ENCODE measurements around the gene SOCS2. TPM values are rescaled to one million over a fixed set of nuclear protein-coding genes. Genes with fewer than 3 reads are reported as not detected.

SOCS2 gene
- total RNA-seq, 4 donors from 2014 or later = 33.4 to 113 (median 35.1) TPM

GRCh38 chr12:93582351-93582750, 9.9 kb downstream of the SOCS2 start:
- Histone ChIP-seq H3K4me1 (no peaks in the 10 kb centered on the region), H3K36me3 (peaks cover 0 to 5% (median 0%) of the 10 kb centered on the region in 3 donors), H3K27me3 (no peaks in the 10 kb centered on the region), H3K27ac (no peak overlapping the region), H3K9me3 (no peaks in the 10 kb centered on the region), H3K4me3 (no peak overlapping the region)
- DNase-seq = no peak
- TF ChIP-seq, protein P1, sequence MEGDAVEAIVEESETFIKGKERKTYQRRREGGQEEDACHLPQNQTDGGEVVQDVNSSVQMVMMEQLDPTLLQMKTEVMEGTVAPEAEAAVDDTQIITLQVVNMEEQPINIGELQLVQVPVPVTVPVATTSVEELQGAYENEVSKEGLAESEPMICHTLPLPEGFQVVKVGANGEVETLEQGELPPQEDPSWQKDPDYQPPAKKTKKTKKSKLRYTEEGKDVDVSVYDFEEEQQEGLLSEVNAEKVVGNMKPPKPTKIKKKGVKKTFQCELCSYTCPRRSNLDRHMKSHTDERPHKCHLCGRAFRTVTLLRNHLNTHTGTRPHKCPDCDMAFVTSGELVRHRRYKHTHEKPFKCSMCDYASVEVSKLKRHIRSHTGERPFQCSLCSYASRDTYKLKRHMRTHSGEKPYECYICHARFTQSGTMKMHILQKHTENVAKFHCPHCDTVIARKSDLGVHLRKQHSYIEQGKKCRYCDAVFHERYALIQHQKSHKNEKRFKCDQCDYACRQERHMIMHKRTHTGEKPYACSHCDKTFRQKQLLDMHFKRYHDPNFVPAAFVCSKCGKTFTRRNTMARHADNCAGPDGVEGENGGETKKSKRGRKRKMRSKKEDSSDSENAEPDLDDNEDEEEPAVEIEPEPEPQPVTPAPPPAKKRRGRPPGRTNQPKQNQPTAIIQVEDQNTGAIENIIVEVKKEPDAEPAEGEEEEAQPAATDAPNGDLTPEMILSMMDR (IDR thresholded peaks at IDR 0.05) = no peak
- no peak for TF ChIP-seq POLR2A (IDR thresholded peaks at IDR 0.05)

DNA sequence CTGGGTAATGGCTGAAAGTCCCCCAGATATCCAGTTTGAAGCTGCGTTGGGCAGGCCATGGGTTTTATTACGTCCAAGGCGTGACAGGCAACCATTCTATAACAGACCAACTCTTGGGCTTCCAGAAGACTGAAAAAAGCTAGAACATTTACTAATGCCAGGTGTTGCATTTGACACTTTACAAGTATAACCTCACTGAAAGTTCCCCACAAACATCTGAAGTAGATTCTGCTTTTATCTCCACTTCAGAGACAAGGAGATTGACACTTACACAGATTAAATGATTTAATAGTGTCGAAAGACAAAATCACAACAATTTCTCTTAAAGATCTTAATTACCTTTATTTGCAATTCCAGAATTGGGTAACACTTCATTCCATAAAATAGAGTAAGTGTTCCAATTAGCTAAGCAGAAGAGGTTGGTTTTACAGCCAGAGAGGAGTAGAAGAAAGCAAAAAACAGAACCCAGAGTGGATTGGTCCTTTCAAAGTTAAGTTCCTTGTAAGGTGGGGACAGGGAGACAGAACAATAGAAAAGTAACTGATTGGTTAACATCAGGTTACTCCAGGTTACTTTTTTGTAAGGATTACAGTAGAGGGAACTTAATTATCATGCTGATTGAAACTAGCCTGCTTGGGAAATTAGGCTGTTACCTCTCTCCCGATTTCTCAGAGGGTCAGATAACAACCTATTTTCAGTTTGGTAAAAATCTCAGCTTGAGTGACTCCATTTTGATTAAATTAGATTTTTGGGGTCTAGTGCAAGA, 11.3 kb downstream of the SOCS2 start:
- no peak for DNase-seq
- Histone ChIP-seq H3K4me1 (no peaks in the 10 kb centered on the region), H3K27me3 (no peaks in the 10 kb centered on the region), H3K4me3 (no peak overlapping the region), H3K36me3 (peaks cover 0 to 5% (median 0%) of the 10 kb centered on the region in 3 donors), H3K27ac (no peak overlapping the region), H3K9me3 (no peaks in the 10 kb centered on the region)
- TF ChIP-seq POLR2A (IDR thresholded peaks at IDR 0.05) = no peak
- TF ChIP-seq, protein P1 (IDR thresholded peaks at IDR 0.05) = no peak

DNA sequence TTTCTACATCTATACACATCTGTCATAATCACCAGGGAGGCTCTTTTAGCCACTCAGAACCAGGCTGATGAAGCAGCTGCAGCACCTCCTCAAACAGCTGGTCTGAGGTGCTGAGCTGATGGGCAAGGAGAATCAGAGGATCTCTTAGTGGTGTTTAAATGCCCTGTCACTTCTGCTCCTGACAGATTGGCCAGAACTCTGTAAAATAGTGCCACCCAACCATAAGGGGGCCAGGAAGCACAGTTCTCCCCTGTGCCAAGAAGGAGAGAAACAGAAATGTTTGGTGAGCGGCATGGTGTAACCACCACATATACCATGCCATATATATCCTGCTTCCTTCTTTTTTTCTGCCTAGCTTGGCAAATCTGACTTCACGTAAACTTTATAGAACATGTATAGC, 12.8 kb downstream of the SOCS2 start:
- H3K4me1 ChIP-seq = no peaks in the 10 kb centered on the region
- DNase-seq = no peak
- H3K27me3 ChIP-seq = no peaks in the 10 kb centered on the region
- TF ChIP-seq POLR2A (IDR thresholded peaks at IDR 0.05) = no peak
- TF ChIP-seq, protein P1 (IDR thresholded peaks at IDR 0.05) = no peak
- peaks cover 0 to 2% (median 0%) of the 10 kb centered on the region in 3 donors for H3K36me3 ChIP-seq
- H3K9me3 ChIP-seq = no peaks in the 10 kb centered on the region
- no peak overlapping the region for H3K27ac ChIP-seq
- H3K4me3 ChIP-seq = no peak overlapping the region

DNA sequence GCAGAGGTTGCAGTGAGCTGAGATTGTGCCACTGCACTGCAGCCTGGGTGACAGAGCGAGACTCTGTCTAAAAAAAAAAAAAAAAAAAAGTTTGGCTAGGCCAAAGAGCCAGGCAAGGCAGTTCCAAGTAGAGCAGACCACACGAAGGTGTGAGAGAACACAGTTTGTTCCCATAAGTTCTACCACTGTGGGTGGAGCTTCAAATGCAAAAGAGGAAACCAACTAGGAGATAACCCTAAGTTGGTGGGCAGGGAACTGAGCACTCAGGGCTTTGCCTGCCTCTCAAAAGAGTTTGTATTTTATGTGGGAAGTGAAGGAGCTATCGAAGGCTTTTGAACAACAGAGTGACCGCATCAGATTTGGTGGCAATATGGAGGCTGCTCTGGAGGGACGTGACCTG, 15.1 kb downstream of the SOCS2 start:
- TF ChIP-seq, protein P1 (IDR thresholded peaks at IDR 0.05) = no peak
- no peak for TF ChIP-seq POLR2A (IDR thresholded peaks at IDR 0.05)
- no peak overlapping the region for H3K4me3 ChIP-seq
- H3K27ac ChIP-seq = no peak overlapping the region
- no peaks in the 10 kb centered on the region for H3K9me3 ChIP-seq
- H3K4me1 ChIP-seq = peaks cover 0 to 8% (median 0%) of the 10 kb centered on the region in 4 donors
- no peaks in the 10 kb centered on the region for H3K27me3 ChIP-seq
- no peak for DNase-seq
- no peaks in the 10 kb centered on the region for H3K36me3 ChIP-seq

GRCh38 chr12:93589081-93589480, 16.6 kb downstream of the SOCS2 start:
- no peak for DNase-seq
- TF ChIP-seq, protein P1 (IDR thresholded peaks at IDR 0.05) = no peak
- no peak for TF ChIP-seq POLR2A (IDR thresholded peaks at IDR 0.05)
- H3K9me3 ChIP-seq = no peaks in the 10 kb centered on the region
- no peak overlapping the region for H3K27ac ChIP-seq
- H3K4me1 ChIP-seq = peaks cover 0 to 8% (median 0%) of the 10 kb centered on the region in 4 donors
- H3K27me3 ChIP-seq = no peaks in the 10 kb centered on the region
- no peak overlapping the region for H3K4me3 ChIP-seq
- no peaks in the 10 kb centered on the region for H3K36me3 ChIP-seq
